Measurements from ENCODE around the gene NCOA3.
"Not testable (repeated sequence)": the region's sequence is repeated elsewhere in the genome, so short reads cannot be mapped to it uniquely, and the experiment has no call there.

The NCOA3 gene

GRCh38 chr20:47577314-47577713 lies 75.6 kb downstream of the NCOA3 start:
- no peak for TF ChIP-seq CTCF (conservative IDR thresholded peaks at IDR 0.05)
- peak overlapping the region; percentile 44 for H3K27ac ChIP-seq

DNA sequence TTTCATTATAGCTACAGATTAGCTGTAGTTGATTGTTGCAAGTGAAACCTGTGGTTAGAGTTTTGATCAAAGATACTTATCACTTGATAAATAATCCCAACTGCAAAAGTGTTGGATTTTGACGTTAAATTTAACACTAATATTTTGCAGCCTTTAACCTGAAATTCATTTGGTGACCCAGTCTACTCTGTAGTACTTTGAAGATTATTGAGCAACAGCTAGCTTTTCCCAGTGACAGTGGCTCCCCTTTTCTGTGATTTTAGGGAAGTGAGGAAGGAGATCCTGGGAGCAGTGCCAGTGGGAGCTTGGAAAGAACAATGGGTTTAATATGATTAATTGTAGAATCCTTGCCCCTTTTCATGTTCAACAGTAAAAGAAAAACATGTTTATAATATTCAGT lies 76.9 kb downstream of the NCOA3 start:
- H3K27ac ChIP-seq = no peak overlapping the region
- TF ChIP-seq CTCF (conservative IDR thresholded peaks at IDR 0.05) = no peak

DNA sequence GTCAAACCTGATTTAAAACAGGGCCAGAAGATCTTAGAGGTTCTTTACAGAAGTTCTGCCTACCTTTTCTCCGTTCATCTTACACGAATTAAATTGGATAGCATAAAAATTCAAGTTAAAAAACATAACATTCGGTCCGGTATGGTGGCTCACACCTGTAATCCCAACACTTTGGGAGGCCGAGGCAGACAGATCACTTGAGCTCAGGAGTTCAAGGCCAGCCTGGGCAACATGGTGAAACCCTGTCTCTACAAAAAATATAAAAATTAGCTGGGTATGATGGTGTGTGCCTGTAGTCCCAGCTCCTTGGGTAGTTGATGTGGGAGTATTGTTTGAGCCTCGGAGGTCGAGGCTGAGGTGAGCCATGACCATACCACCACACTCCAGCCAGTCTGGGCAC lies 79.0 kb downstream of the NCOA3 start:
- not testable (repeated sequence) for H3K27ac ChIP-seq

- TF ChIP-seq CTCF (conservative IDR thresholded peaks at IDR 0.05) = no peak
- H3K27ac ChIP-seq = no peak overlapping the region
These were observed 79.4 kb downstream of the NCOA3 start for GRCh38 chr20:47581090-47581489.

GRCh38 chr20:47583551-47583950 lies 81.9 kb downstream of the NCOA3 start:
- no peak for TF ChIP-seq CTCF (conservative IDR thresholded peaks at IDR 0.05)
- no peak overlapping the region for H3K27ac ChIP-seq

GRCh38 chr20:47585087-47585747 lies 83.5 kb downstream of the NCOA3 start:
- no peak overlapping the region for H3K27ac ChIP-seq
- TF ChIP-seq CTCF (conservative IDR thresholded peaks at IDR 0.05) = no peak

DNA sequence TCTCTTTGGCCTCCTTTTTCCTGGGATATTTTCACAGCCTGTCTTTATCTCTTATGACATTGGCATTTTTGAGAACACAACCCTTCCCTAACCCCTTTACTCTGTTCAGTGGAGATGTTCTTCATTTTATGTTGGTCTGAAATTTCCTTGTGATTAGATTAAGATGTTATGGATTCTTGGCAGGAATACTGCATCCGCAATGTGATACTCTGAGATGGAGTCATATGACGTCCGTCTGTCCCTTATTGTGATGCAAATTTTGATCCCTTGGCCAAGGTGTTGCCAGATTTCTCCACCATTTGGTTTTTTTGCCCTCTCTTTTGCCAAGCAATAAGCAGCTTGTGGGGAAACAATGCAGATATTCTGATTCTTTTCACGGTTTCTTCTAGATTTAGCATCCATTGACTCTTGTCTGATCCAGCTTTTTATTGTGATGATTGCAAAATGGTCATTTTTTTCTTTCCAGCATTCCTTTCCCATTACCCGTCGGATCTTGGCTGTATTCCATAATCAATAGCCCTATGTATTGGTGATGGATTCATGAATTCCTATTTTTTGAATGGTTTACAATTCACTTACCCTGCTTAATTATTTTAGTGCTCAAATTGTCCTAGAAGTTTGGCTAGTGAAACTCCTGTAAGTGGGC lies 85.1 kb downstream of the NCOA3 start:
- no peak overlapping the region for H3K27ac ChIP-seq
- TF ChIP-seq CTCF (conservative IDR thresholded peaks at IDR 0.05) = no peak

DNA sequence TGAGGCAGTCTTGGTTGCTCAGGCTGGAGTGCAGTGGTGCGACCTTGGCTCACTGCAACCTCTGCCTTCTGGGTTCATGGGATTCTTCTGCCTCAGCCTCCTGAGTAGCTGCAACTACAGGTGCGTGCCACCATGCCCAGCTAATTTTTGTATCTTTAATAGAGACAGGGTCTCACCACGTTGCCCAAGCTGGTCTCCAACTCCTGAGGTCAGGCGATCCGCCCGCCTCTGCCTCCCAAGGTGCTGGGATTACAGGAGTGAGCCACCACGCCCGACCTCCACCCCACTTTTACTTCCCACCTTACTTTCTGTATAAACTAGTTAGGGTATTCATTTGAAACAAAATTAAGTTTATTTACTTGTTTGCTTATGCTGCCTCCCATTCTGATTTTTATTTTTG lies 86.5 kb downstream of the NCOA3 start:
- H3K27ac ChIP-seq = no peak overlapping the region
- no peak for TF ChIP-seq CTCF (conservative IDR thresholded peaks at IDR 0.05)
